ACC112 (cell line): ENCODE measurements around the gene ORC5.
"Not testable (repeated sequence)": the region's sequence is repeated elsewhere in the genome, so short reads cannot be mapped to it uniquely, and the experiment has no call there.

Experiments used
- H2AFZ ChIP-seq: fragments of 200-600 bp; sonication (generic); one replicate; pipeline ENCODE4 v1.6.0; 2017; ENCODE audit warnings: antibody characterized with exemption, low read length; ENCODE audit not compliant: unreplicated experiment
- H3K27ac ChIP-seq: fragments of 200-600 bp; sonication (generic); 2 replicates; pipeline ENCODE4 v1.5.1; 2014; ENCODE audit warnings: low read depth, mild to moderate bottlenecking, antibody characterized with exemption, low read length, moderate library complexity
- H3K27me3 ChIP-seq: fragments of 200-600 bp; sonication (generic); 2 replicates; pipeline ENCODE4 v1.6.1; 2014; ENCODE audit warnings: mild to moderate bottlenecking, antibody characterized with exemption, low read length, moderate library complexity, mixed read lengths; ENCODE audit not compliant: insufficient read depth
- H3K36me3 ChIP-seq: fragments of 200-600 bp; sonication (generic); 2 replicates; pipeline ENCODE4 v1.6.1; 2016; ENCODE audit warnings: mild to moderate bottlenecking, antibody characterized with exemption, low read length, moderate library complexity, mixed read lengths; ENCODE audit not compliant: insufficient read depth
- H3K4me1 ChIP-seq: fragments of 200-600 bp; sonication (generic); one replicate; pipeline ENCODE4 v1.6.1; 2016; ENCODE audit warnings: low read length, mixed read lengths; ENCODE audit not compliant: insufficient read depth, unreplicated experiment, control insufficient read depth
- H3K4me3 ChIP-seq: fragments of 200-600 bp; sonication (generic); 2 replicates; pipeline ENCODE4 v1.5.1; 2014; ENCODE audit warnings: mild to moderate bottlenecking, low read depth, low read length
- H3K79me2 ChIP-seq: fragments of 200-600 bp; sonication (generic); one replicate; pipeline ENCODE4 v1.6.0; 2016; ENCODE audit warnings: low read length; ENCODE audit not compliant: control insufficient read depth, unreplicated experiment, insufficient read depth

The ORC5 gene

GRCh38 chr7:104192434-104192833 lies 15.4 kb downstream of the ORC5 start:
- no peaks in the 10 kb centered on the region for H3K27me3 ChIP-seq
- H3K79me2 ChIP-seq: no peaks in the 10 kb centered on the region
- H3K36me3 ChIP-seq: peaks cover 63% of the 10 kb centered on the region
- no peak overlapping the region for H3K27ac ChIP-seq
- H3K4me1 ChIP-seq: peaks cover 6% of the 10 kb centered on the region
- H2AFZ ChIP-seq: no peak overlapping the region
- no peak overlapping the region for H3K4me3 ChIP-seq

GRCh38 chr7:104185346-104185745 lies 22.5 kb downstream of the ORC5 start:
- Histone ChIP-seq H3K27ac (no peak overlapping the region), H3K27me3 (no peaks in the 10 kb centered on the region), H2AFZ (no peak overlapping the region), H3K36me3 (peaks cover 74% of the 10 kb centered on the region), H3K4me1 (peaks cover 4% of the 10 kb centered on the region), H3K79me2 (no peaks in the 10 kb centered on the region), H3K4me3 (no peak overlapping the region)

- Histone ChIP-seq H3K27ac (no peak overlapping the region), H3K36me3 (peaks cover 64% of the 10 kb centered on the region), H3K79me2 (no peaks in the 10 kb centered on the region), H2AFZ (no peak overlapping the region), H3K4me3 (no peak overlapping the region), H3K4me1 (no peaks in the 10 kb centered on the region), H3K27me3 (no peaks in the 10 kb centered on the region)
Measured at GRCh38 chr7:104179178-104179577, 28.6 kb downstream of the ORC5 start.

- H3K27ac ChIP-seq, H2AFZ ChIP-seq, H3K79me2 ChIP-seq, H3K27me3 ChIP-seq, H3K4me1 ChIP-seq, H3K4me3 ChIP-seq: not testable (repeated sequence)
- H3K36me3 ChIP-seq: peaks cover 49% of the 10 kb centered on the region
Measured at GRCh38 chr7:104177565-104178083, 30.2 kb downstream of the ORC5 start.

GRCh38 chr7:104176332-104176731 lies 31.5 kb downstream of the ORC5 start:
- no peaks in the 10 kb centered on the region for H3K79me2 ChIP-seq
- no peak overlapping the region for H2AFZ ChIP-seq
- peaks cover 37% of the 10 kb centered on the region for H3K36me3 ChIP-seq

GRCh38 chr7:104175361-104175984 lies 32.3 kb downstream of the ORC5 start:
- Histone ChIP-seq H2AFZ (no peak overlapping the region), H3K27me3 (no peaks in the 10 kb centered on the region), H3K4me1 (no peaks in the 10 kb centered on the region), H3K79me2 (no peaks in the 10 kb centered on the region), H3K27ac (no peak overlapping the region), H3K36me3 (peaks cover 29% of the 10 kb centered on the region), H3K4me3 (no peak overlapping the region)

More at GRCh38 chr7:104176332-104176731, 31.5 kb downstream of the ORC5 start:
- H3K4me1 ChIP-seq: no peaks in the 10 kb centered on the region
- H3K27ac ChIP-seq: no peak overlapping the region
- no peak overlapping the region for H3K4me3 ChIP-seq
- H3K27me3 ChIP-seq: no peaks in the 10 kb centered on the region

GRCh38 chr7:104174798-104175197 lies 33.0 kb downstream of the ORC5 start:
- Histone ChIP-seq H3K27ac (no peak overlapping the region), H3K4me3 (no peak overlapping the region)

GRCh38 chr7:104162081-104162480 lies 45.7 kb downstream of the ORC5 start:
- H3K4me1 ChIP-seq: no peaks in the 10 kb centered on the region
- H3K36me3 ChIP-seq: peaks cover 8% of the 10 kb centered on the region
- H3K4me3 ChIP-seq: no peak overlapping the region
- no peak overlapping the region for H3K27ac ChIP-seq
- H3K79me2 ChIP-seq: no peaks in the 10 kb centered on the region
- no peak overlapping the region for H2AFZ ChIP-seq
- no peaks in the 10 kb centered on the region for H3K27me3 ChIP-seq

More at GRCh38 chr7:104174798-104175197, 33.0 kb downstream of the ORC5 start:
- H3K27me3 ChIP-seq: no peaks in the 10 kb centered on the region
- H3K79me2 ChIP-seq: no peaks in the 10 kb centered on the region
- H3K36me3 ChIP-seq: peaks cover 23% of the 10 kb centered on the region
- H3K4me1 ChIP-seq: no peaks in the 10 kb centered on the region
- H2AFZ ChIP-seq: no peak overlapping the region

- Histone ChIP-seq H3K27me3 (no peaks in the 10 kb centered on the region), H3K36me3 (peaks cover 8% of the 10 kb centered on the region), H3K4me1 (no peaks in the 10 kb centered on the region), H3K79me2 (no peaks in the 10 kb centered on the region), H3K4me3 (no peak overlapping the region), H2AFZ (no peak overlapping the region), H3K27ac (no peak overlapping the region)
Measured at GRCh38 chr7:104161244-104161643, 46.6 kb downstream of the ORC5 start.

GRCh38 chr7:104160375-104160774 lies 47.4 kb downstream of the ORC5 start:
- Histone ChIP-seq H3K4me1 (no peaks in the 10 kb centered on the region), H3K79me2 (no peaks in the 10 kb centered on the region), H3K27me3 (no peaks in the 10 kb centered on the region), H3K36me3 (peaks cover 8% of the 10 kb centered on the region), H3K27ac (no peak overlapping the region), H3K4me3 (no peak overlapping the region), H2AFZ (no peak overlapping the region)

- Histone ChIP-seq H3K27ac (no peak overlapping the region), H3K4me3 (no peak overlapping the region), H3K36me3 (peaks cover 11% of the 10 kb centered on the region), H3K4me1 (no peaks in the 10 kb centered on the region), H3K27me3 (no peaks in the 10 kb centered on the region), H2AFZ (no peak overlapping the region), H3K79me2 (no peaks in the 10 kb centered on the region)
Measured at GRCh38 chr7:104156842-104157277, 51.0 kb downstream of the ORC5 start.
